ENCODE data around the gene COL20A1.

The COL20A1 gene

DNA sequence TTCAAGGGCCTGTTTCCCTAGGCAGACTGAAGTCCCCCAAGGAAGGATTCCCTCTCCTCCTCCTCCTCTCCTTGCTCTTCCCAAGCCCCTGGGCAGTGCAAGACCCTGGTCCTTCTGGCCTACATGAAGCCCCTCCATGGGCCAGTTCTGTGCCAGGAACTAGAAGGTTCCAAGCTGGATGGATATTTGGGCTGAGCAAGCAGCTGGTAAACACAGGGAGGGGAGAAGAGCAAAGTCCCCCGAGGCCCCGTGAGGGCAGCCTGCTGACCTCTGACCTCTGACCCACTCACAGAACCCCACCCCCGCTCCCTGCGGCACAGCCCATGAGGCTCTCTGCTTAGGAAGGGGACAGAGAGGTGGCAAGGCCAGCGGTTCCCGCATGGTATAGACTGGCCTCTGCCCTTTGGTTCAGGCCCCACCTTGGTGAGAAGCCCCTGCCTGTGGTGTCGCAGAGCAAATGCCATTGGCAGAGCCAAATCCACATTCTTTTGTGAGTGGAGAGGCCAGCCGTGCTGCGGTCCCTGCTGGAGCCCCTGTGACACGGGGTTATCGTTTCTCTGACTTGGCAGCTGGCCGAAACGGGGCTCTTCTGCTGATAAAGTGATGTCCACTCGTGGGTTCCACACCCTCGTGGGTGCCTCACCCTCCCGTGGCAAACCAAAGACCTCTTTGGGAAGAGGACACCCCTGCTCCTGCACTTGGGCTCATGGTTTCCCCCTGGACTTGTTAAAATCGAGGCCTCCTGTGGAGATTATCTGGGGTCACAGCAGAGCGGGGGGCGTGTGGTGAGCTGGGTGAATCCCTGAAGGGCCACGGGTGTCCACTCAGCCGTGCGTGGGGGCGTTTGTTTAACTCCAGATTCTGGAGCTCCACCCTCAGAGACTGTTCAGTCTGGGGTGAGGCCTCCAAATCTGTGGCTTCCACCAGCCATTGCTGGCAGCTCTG, 70.3 kb downstream of the COL20A1 start:
- POLR2A ChIA-PET, result no interaction called here
- no peak overlapping the region for H3K27ac ChIP-seq (ENCODE audit: extremely low read depth, low read depth, low read length)
- CTCF ChIA-PET, result interaction anchor here (1.0 to 1.4 kb wide), 2 partner anchors 18 to 54 kb away, joined by 5 read pairs; no protein-coding TSS in a partner anchor

DNA sequence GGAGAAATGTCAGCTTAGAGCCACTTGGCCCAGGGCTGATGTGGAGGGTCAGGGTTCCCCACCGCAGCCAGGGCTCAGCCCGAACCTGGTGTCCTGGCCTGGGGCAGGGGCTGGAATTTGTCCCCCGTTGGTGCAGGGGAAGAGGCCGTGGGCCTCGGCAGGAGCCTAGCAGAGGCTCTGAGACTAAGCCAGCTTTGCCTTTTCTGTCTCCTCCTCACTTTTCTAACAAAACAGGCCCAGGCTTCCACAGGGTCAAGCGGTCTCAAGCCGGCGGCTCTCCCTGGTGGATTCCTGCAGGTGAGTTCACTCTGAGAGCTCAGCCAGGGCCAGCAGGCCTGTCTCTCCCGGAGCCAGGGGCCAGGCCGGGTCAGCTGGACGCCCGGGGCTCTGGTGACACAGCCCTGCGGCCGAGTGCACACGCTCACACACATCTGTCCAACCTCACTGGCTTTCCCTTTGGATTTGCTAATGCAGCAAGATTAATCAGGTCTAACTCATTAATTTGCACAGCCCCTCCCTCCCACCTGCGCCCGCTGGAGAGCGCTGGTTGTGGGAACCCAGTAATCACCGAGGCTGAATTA, 71.1 kb downstream of the COL20A1 start:
- no peak overlapping the region for H3K27ac ChIP-seq (ENCODE audit: extremely low read depth, low read depth, low read length)
- no peaks in the 10 kb centered on the region for H3K9me3 ChIP-seq (ENCODE audit: control insufficient read depth, insufficient read depth, low read depth, low read length)
- H3K4me1 ChIP-seq (ENCODE audit: control insufficient read depth, insufficient read depth, low read length), result no peaks in the 10 kb centered on the region
- TF ChIP-seq ZNF561 (tag by site-specific recombination; IDR thresholded peaks at IDR 0.05; ENCODE audit: borderline replicate concordance) (no peak), SP3 (tag by site-specific recombination; IDR thresholded peaks at IDR 0.05) (no peak), ZNF585B (tag by site-specific recombination; IDR thresholded peaks at IDR 0.05) (no peak), ZNF792 (tag by site-specific recombination; IDR thresholded peaks at IDR 0.05) (no peak)
- ChIA-PET CTCF (interaction anchor here (1.0 to 1.4 kb wide), 2 partner anchors 17 to 55 kb away, joined by 5 read pairs; no protein-coding TSS in a partner anchor), POLR2A (no interaction called here)
- H3K4me3 ChIP-seq (ENCODE audit: low read depth, low read length), result no peak overlapping the region
- no peaks in the 10 kb centered on the region for H3K36me3 ChIP-seq (ENCODE audit: control insufficient read depth in 2 of 2, insufficient read depth in 1 of 2, low read length in 2 of 2)

More for the DNA sequence above, 70.3 kb downstream of the COL20A1 start:
- peak; percentile 85 for TF ChIP-seq BCL11A (tag by site-specific recombination; IDR thresholded peaks at IDR 0.05; ENCODE audit: low read depth)
- no peak for TF ChIP-seq ZNF10 (tag by site-specific recombination; IDR thresholded peaks at IDR 0.05)
- TF ChIP-seq ZBTB7A (tag by site-specific recombination; IDR thresholded peaks at IDR 0.05; ENCODE audit: low read depth), result no peak
- no peak overlapping the region for H3K4me3 ChIP-seq (ENCODE audit: low read depth, low read length)
- no peaks in the 10 kb centered on the region for H3K9me3 ChIP-seq (ENCODE audit: control insufficient read depth, insufficient read depth, low read depth, low read length)
- no peaks in the 10 kb centered on the region for H3K36me3 ChIP-seq (ENCODE audit: control insufficient read depth in 2 of 2, insufficient read depth in 1 of 2, low read length in 2 of 2)
- no peaks in the 10 kb centered on the region for H3K4me1 ChIP-seq (ENCODE audit: control insufficient read depth, insufficient read depth, low read length)

DNA sequence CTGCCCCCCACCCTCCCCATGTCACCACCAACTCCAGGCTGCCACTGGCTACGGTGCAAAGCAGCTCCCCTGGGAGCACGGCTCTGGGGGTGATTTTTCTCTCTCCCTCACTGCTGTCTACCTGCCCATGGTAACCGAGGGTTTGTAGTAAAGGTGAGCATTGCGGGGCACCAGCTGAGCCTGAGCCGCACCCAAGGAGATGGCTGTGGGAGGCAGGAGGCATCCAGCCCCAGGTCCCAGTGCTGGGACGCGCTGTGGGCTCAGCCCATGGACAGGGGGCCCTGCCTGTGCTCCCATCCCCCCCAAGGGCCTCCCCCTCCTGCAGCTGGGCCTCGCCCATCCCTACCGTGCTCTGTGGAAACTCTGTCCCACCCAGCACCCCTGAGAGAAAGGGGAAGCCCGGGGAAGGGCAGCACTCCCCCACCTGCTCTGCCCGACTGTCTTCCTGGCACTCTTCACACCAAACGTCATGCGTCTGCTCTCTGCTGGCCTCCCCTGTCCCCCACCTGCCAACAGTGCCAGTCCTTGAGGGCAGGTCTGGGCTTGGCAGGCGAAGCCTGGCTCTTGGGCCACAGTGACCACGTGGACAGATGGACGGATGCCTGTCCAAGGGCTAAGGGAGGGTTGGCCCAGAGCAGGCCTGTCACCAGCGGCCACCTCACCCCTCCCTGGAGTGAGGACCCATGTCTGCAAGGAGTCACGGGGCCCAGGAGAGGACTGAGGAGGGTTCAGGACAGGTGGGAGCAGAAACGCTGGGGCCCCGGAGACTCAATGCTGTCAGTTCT, 72.0 kb downstream of the COL20A1 start:
- Histone ChIP-seq H3K36me3 (ENCODE audit: control insufficient read depth in 2 of 2, insufficient read depth in 1 of 2, low read length in 2 of 2) (no peaks in the 10 kb centered on the region), H3K9me3 (ENCODE audit: control insufficient read depth, insufficient read depth, low read depth, low read length) (no peaks in the 10 kb centered on the region), H3K4me3 (ENCODE audit: low read depth, low read length) (no peak overlapping the region), H3K27ac (ENCODE audit: extremely low read depth, low read depth, low read length) (no peak overlapping the region), H3K4me1 (ENCODE audit: control insufficient read depth, insufficient read depth, low read length) (no peaks in the 10 kb centered on the region)
- TF ChIP-seq ZNF530 (tag by site-specific recombination; IDR thresholded peaks at IDR 0.05; ENCODE audit: low read depth) (no peak), GLIS2 (tag by site-specific recombination; IDR thresholded peaks at IDR 0.05) (no peak), ZNF174 (tag by site-specific recombination; IDR thresholded peaks at IDR 0.05) (no peak), ZNF157 (tag by site-specific recombination; IDR thresholded peaks at IDR 0.05) (no peak), ZNF677 (tag by site-specific recombination; IDR thresholded peaks at IDR 0.05) (no peak)
- POLR2A ChIA-PET, result no interaction called here
- CTCF ChIA-PET, result interaction anchor here (1.4 kb wide), 1 partner anchor 55 kb away, joined by 5 read pairs; no protein-coding TSS in a partner anchor

DNA sequence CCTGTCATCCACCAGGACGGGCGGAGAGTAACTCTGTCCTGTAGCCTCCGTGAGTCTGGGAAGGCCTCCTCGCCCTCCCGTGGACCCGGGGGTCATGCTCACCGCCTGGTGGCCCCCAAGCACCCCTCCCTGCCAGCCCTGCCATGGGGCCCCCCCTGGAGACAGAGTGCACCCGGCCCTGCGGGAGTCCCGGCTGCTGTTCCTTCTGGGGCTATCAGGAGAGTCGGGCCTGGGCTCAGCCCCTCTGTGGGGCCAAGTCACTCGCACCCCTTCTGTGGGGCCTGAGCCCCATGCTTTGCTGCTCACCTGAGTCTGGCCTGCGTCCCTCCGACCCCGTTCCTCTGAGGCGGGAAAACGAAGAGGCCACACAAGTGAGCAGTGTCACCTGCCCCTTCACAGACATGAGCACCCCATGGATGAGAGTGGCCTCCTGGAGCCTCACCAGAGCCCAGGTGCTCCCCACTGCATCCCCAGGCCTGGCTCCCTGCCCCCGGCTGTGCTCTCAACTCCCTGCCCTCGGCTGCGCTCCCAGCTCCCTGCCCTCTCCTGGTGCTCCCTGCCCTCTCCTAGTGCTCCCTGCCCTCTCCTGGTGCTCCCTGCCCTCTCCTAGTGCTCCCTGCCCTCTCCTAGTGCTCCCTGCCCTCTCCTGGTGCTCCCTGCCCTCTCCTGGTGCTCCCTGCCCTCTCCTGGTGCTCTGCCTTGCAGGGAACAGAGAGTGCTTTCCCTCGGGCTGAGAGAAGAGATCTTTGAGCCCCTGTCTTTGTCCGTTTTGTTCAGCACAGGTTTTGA, 72.8 kb downstream of the COL20A1 start:
- H3K36me3 ChIP-seq (ENCODE audit: control insufficient read depth in 2 of 2, insufficient read depth in 1 of 2, low read length in 2 of 2), result no peaks in the 10 kb centered on the region
- no peak overlapping the region for H3K27ac ChIP-seq (ENCODE audit: extremely low read depth, low read depth, low read length)
- H3K9me3 ChIP-seq (ENCODE audit: control insufficient read depth, insufficient read depth, low read depth, low read length), result no peaks in the 10 kb centered on the region
- H3K4me3 ChIP-seq (ENCODE audit: low read depth, low read length), result no peak overlapping the region
- no peak for TF ChIP-seq ZNF791 (tag by site-specific recombination; IDR thresholded peaks at IDR 0.05)
- TF ChIP-seq ZNF133 (tag by site-specific recombination; IDR thresholded peaks at IDR 0.05), result no peak
- TF ChIP-seq, protein P1, sequence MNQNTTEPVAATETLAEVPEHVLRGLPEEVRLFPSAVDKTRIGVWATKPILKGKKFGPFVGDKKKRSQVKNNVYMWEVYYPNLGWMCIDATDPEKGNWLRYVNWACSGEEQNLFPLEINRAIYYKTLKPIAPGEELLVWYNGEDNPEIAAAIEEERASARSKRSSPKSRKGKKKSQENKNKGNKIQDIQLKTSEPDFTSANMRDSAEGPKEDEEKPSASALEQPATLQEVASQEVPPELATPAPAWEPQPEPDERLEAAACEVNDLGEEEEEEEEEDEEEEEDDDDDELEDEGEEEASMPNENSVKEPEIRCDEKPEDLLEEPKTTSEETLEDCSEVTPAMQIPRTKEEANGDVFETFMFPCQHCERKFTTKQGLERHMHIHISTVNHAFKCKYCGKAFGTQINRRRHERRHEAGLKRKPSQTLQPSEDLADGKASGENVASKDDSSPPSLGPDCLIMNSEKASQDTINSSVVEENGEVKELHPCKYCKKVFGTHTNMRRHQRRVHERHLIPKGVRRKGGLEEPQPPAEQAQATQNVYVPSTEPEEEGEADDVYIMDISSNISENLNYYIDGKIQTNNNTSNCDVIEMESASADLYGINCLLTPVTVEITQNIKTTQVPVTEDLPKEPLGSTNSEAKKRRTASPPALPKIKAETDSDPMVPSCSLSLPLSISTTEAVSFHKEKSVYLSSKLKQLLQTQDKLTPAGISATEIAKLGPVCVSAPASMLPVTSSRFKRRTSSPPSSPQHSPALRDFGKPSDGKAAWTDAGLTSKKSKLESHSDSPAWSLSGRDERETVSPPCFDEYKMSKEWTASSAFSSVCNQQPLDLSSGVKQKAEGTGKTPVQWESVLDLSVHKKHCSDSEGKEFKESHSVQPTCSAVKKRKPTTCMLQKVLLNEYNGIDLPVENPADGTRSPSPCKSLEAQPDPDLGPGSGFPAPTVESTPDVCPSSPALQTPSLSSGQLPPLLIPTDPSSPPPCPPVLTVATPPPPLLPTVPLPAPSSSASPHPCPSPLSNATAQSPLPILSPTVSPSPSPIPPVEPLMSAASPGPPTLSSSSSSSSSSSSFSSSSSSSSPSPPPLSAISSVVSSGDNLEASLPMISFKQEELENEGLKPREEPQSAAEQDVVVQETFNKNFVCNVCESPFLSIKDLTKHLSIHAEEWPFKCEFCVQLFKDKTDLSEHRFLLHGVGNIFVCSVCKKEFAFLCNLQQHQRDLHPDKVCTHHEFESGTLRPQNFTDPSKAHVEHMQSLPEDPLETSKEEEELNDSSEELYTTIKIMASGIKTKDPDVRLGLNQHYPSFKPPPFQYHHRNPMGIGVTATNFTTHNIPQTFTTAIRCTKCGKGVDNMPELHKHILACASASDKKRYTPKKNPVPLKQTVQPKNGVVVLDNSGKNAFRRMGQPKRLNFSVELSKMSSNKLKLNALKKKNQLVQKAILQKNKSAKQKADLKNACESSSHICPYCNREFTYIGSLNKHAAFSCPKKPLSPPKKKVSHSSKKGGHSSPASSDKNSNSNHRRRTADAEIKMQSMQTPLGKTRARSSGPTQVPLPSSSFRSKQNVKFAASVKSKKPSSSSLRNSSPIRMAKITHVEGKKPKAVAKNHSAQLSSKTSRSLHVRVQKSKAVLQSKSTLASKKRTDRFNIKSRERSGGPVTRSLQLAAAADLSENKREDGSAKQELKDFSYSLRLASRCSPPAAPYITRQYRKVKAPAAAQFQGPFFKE (tag by site-specific recombination; IDR thresholded peaks at IDR 0.05; ENCODE audit: borderline replicate concordance), result no peak
- 0 out of 2 replicates have a peak, but pooled peaks have one; percentile 20 for TF ChIP-seq GLIS2 (tag by site-specific recombination; IDR thresholded peaks at IDR 0.05)
- ChIA-PET CTCF (no interaction called here), POLR2A (no interaction called here)
- H3K4me1 ChIP-seq (ENCODE audit: control insufficient read depth, insufficient read depth, low read length), result no peaks in the 10 kb centered on the region

Measured in HEK293 (cell line).